Measurements from ENCODE around the gene OR56A1.
"Not testable (repeated sequence)": the region's sequence is repeated elsewhere in the genome, so short reads cannot be mapped to it uniquely, and the experiment has no call there.

Gene OR56A1, protein sequence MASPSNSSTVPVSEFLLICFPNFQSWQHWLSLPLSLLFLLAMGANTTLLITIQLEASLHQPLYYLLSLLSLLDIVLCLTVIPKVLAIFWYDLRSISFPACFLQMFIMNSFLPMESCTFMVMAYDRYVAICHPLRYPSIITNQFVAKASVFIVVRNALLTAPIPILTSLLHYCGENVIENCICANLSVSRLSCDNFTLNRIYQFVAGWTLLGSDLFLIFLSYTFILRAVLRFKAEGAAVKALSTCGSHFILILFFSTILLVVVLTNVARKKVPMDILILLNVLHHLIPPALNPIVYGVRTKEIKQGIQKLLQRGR

GRCh38 chr11:6030708-6031405 lies at the start of gene OR56A1:
Gene OR56A1, minus strand, starts transcription at chr11:6030758. Its CDS starts 3,066 bp downstream, at chr11:6027692.
- no peak for DNase-seq

- no peak for DNase-seq
Observed at GRCh38 chr11:6079463-6079862, 48.9 kb upstream of the OR56A1 start.

- DNase-seq = no peak
Observed at GRCh38 chr11:6077723-6078122, 47.2 kb upstream of the OR56A1 start.

DNA sequence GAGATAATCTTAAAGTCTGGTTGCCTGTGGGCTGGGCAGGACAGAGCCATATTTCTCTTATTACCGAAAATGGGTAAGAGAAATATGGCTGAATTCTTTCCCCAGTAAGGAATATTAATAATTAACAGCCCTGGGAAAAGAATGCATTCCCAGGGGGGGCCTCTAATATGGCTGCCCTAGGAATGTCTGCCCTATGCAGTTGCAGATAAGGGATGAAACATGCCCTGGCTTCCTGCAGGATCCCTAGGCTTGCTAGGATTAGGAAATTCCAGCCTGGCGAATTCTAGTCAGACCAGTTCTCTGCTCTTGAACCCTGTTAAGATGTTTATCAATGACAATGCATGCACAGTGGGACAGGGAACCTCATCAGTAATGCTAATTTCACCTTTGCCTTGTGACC lies 45.9 kb upstream of the OR56A1 start:
- not testable (repeated sequence) for DNase-seq

- no peak for DNase-seq
Observed at GRCh38 chr11:6067502-6067901, 36.9 kb upstream of the OR56A1 start.

DNA sequence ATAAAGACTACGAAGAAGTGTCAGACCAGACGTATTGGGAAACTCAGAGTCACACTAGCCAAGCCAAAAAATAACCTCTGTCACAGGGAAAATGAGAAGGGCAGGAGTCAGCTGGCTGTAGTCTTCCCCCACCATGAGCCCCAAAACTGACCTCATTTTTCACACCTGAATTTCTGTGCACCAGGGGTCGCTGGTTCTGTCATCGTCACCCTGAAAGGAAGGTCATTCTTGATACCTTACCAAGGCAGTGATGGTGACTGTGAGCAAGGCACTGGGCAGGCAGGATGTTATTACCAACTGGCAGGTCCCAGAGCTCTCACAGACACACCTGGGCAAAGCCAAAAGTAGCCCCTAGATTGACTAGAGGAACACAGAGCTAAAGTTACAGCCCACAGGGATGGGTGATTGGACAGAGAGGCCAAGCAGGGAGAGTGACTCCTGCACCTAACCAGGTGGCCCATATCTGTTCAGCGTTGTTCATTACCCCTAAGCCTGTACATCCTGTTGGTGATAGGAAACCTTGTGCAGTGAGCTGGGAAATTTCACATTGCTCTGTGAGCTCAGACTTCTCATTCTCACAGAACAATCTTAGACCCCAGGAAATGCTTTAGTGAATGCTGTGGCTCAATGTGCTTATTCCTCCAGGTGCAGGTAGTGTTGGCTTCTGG lies 32.3 kb upstream of the OR56A1 start:
- DNase-seq = no peak

- no peak for DNase-seq
Observed at GRCh38 chr11:6061475-6061874, 30.9 kb upstream of the OR56A1 start.

GRCh38 chr11:6057452-6057851 lies 26.9 kb upstream of the OR56A1 start:
- DNase-seq = no peak

- no peak for DNase-seq
Observed at GRCh38 chr11:6055569-6055968, 25.0 kb upstream of the OR56A1 start.

- no peak for DNase-seq
Observed at GRCh38 chr11:6052374-6052773, 21.8 kb upstream of the OR56A1 start.

- no peak for DNase-seq
Observed at GRCh38 chr11:6040874-6041273, 10.3 kb upstream of the OR56A1 start.

- DNase-seq = no peak
Observed at GRCh38 chr11:6027501-6027900, 3.1 kb downstream of the OR56A1 start.

GRCh38 chr11:6025056-6025455 lies 5.5 kb downstream of the OR56A1 start:
- DNase-seq = no peak

DNA sequence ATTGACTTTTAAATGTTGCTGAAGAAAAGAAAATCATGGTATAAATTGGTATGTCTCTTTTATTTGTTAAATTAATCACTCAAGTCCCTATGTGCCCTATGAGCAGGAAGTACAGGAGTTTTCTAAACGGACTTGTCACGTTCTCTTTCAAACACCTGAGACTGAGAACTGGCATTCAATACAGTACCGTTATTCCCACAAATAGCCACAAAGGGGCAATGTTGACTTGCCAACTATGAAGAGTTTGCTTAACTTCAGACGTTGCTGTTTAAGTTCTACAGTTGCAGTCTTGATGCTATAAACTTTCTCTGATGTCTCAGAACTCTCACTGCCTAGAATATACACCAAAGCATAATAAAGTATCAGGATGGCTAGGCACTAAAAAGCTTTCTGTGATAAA lies 7.6 kb downstream of the OR56A1 start:
- peak in 1 of 2 experiments; percentile 14 for DNase-seq

- DNase-seq = no peak
Observed at GRCh38 chr11:6013042-6013441, 17.5 kb downstream of the OR56A1 start.

GRCh38 chr11:6012035-6012668 lies 18.4 kb downstream of the OR56A1 start:
- DNase-seq = no peak

DNA sequence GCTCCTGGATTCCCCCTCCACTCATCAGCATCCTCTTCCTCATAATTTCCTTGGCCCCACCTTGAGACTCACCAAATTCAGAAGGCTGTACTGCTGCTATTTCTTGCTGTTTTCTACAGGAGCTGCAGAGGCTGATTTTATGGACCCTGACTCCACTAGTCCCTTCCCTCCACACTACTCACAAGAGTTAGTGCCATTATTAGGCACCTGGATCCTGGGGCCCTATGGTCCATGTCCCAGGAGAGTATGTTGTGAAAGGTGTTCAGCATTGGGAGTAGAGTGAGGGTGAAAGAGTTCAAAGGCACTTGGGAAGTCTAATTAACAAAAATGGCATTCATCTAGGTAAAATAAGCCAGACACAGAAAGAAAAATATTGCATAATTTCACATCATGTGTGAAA lies 23.7 kb downstream of the OR56A1 start, which contains the start of gene OR56A4:
OR56A4 (minus strand) TSS at position 101 of the 400 bp plus-strand sequence. CDS start 3,954 bp downstream, outside the sequence.
- DNase-seq = no peak

DNA sequence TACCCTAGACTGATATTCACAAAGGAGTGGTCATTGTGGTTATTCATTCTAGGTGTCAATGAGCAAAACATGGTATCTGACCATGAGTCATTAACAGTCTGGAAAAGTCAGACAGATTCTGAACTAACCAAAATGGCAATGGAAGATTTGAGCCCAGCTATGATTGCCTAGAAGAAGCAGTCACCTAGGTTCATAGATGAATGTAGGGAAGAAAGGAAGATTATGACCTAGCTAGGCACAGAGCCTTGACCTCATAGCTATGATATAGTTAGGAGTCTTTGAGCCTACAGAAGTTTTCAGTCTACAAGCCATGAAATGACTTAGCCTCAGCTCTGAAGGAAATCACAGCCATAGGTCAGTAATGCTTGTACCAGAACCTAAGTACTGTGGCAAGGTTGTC lies 24.2 kb downstream of the OR56A1 start:
- DNase-seq = no peak

DNA sequence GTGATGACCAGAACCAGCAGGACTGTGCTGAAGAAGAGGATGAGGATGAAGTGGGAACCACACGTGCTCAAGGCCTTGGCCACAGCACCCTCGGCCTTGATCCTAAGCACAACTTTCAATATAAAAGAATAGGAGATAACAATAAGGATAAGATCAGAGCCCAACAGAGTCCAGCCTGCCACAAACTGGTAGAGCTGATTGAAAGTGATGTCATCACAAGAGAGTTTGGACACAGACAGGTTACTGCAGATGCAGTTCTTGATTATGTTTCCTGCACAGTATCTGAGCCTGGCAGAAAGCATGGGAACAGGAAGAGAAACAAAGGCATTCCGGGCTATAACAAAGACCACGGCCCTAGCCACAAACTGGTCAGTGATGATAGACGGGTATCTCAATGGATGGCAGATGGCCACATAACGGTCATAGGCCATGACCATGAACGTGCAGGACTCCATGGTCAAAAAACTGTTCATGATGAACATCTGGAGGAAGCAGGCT lies 28.3 kb downstream of the OR56A1 start:
- no peak for DNase-seq

DNA sequence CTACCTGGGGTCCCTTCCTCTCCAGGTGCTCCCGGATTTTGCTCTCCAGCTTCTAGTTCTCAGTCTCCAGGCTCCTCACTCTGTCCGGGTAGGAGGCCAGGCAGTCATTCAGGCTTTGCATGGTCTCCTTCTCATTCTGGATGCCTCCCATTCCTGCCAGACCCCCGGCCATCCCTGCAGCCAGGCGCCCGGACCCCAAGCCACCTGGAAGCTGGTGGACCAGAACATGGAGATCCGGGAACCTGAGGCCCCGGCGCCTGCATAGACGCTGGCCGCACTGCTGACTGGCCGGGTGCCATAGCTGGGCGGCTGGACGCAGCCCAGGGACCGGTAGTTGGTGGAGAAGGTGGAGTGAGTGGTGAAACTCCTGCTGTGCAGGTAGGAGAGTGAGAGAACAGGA lies 35.8 kb downstream of the OR56A1 start:
- no peak for DNase-seq

DNA sequence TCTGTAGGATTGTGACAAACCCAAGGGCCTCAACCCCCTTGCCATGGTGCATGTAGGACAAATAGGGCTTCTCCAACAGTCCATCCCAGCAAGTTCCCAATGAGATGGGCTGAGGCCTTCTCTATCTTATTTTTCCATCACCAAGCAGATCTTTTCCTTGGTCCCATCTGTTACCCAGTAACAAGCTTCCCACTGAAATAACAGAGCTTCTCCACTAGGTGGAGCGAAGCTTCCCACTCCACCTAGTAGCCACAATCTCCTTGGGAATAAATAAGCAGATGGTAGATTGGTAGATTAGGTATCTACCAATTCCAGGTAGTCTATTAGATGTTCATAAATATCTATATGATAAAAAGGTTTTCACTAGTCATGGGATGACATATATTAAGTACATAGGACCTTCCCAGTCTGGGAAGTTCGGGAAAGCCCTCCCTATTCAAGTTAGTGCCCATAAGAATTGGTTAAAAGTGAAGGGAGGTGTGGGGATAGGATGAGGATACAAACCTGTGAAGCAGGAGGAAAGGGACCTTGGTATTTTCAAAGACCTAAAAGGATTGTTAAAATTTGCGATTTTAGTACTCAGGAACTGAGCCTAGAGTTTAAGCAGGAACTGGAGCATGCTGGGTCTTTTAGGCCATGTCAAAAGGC lies 37.8 kb downstream of the OR56A1 start:
- DNase-seq = peak in 1 of 2 experiments; percentile 27

DNA sequence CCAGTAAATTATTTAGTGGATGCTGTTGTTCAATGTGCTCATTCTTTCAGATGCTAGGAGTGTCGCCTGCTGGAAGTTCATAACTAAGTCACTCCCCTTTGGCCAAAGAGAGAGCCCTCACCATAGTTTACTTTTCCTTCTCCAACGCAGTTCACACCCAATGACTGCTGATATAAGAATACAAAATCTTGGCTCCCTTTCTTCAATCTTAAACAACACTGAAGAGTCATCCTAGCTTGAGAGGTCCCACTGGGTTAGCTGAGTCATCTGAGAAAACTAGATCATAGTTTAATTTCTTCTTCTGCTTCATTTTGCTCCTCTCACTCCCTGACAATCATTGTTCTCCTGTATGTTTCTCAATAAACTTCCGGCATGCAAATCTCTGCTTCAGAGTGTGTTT lies 38.4 kb downstream of the OR56A1 start:
- no peak for DNase-seq

DNA sequence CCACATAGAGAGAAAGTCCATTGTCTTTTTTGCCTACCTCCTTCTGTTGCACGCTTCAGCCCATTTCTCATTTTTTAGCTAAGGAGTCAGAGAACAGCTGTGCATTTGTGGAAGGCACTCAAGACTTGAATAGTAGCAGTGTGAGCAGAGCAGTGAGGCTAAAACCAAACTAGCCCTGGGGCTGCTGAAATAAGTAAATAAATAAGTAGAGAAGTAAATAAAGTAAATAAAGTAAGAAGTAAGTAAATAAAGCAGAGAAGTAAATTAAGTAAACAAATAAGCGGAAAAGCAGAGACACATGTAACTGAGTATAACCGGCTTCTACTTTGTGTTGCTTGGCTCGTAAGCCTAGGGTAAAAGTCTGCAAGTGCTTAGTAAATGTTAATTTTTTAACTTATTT lies 41.4 kb downstream of the OR56A1 start:
- no peak for DNase-seq
